ENCODE data around the gene TFEB.

DNA sequence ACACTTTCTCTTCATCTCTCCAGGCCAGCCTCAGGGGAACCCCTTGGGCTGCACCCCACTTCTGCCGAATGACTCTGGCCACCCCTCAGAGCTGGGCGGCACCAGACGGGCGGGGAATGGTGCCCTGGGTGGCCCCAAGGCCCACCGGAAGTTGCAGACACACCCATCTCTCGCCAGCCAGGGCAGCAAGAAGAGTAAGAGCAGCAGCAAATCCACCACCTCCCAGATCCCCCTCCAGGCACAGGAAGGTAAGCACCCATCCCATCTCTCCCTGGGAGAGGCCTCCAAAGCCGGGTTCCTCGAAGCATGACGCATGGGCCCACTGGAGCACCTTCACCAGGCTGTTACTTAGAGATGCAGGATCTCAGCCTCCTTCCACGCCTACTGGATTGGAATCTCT is 85.8 kb downstream of the TFEB start:
- TF ChIP-seq POLR2A (IDR thresholded peaks at IDR 0.05; ENCODE audit: low read length) (no peak), GATA1 (IDR thresholded peaks at IDR 0.05; ENCODE audit: low read depth, low read length) (no peak)

All from erythroblast (primary cell).